Hepatocyte (in vitro differentiated cells): ENCODE data around the gene TBPL1. TPM values are rescaled to one million over a fixed set of nuclear protein-coding genes. Genes with fewer than 3 reads are reported as not detected.

Source experiments
- DNase-seq: peaks from one replicate; pipeline ENCODE4 v3.0.0-alpha.2; 2016; ENCODE audit warnings: low spot score
- H2AFZ ChIP-seq: fragments of 200-600 bp; sonication (generic); 2 replicates; pipeline ENCODE4 v1.6.0; 2016; ENCODE audit warnings: antibody characterized with exemption, mild to moderate bottlenecking
- H3K27ac ChIP-seq: fragments of 200-600 bp; sonication (generic); 2 replicates; pipeline ENCODE4 v1.5.1; 2016; ENCODE audit warnings: mild to moderate bottlenecking
- H3K27me3 ChIP-seq: fragments of 200-600 bp; sonication (generic); 2 replicates; pipeline ENCODE4 v1.6.1; 2016
- H3K36me3 ChIP-seq: fragments of 200-600 bp; sonication (generic); replicated peaks from 2 replicates; pipeline ENCODE4 v1.5.1; 2016; ENCODE audit warnings: low read depth; ENCODE audit not compliant: insufficient read depth
- H3K4me1 ChIP-seq: fragments of 200-600 bp; sonication (generic); 2 replicates; pipeline ENCODE4 v1.5.1; 2016; ENCODE audit warnings: mild to moderate bottlenecking, moderate library complexity; ENCODE audit not compliant: insufficient read depth
- H3K4me2 ChIP-seq: fragments of 200-600 bp; sonication (generic); 2 replicates; pipeline ENCODE4 v1.6.0; 2016
- H3K4me3 ChIP-seq: fragments of 200-600 bp; sonication (generic); 2 replicates; pipeline ENCODE4 v1.5.1; 2016; ENCODE audit warnings: mild to moderate bottlenecking
- H3K79me2 ChIP-seq: fragments of 200-600 bp; sonication (generic); 2 replicates; pipeline ENCODE4 v1.6.0; 2017; ENCODE audit warnings: mild to moderate bottlenecking
- H3K9me2 ChIP-seq: fragments of 200-600 bp; sonication (generic); replicated peaks from 2 replicates; pipeline ENCODE4 v1.6.0; 2017; ENCODE audit warnings: mild to moderate bottlenecking; ENCODE audit not compliant: insufficient read depth
- H3K9me3 ChIP-seq: fragments of 200-600 bp; sonication (generic); 2 replicates; pipeline ENCODE4 v1.5.1; 2016; ENCODE audit warnings: low read depth, mild to moderate bottlenecking
- H4K20me1 ChIP-seq: fragments of 200-600 bp; sonication (generic); 2 replicates; pipeline ENCODE4 v1.6.0; 2016; ENCODE audit warnings: mild to moderate bottlenecking; ENCODE audit not compliant: insufficient read depth, poor library complexity, severe bottlenecking
- CTCF ChIP-seq: fragments of 200-600 bp; sonication (generic); IDR thresholded peaks from 2 replicates; pipeline ENCODE4 v1.5.1; 2016; ENCODE audit warnings: antibody characterized with exemption, mild to moderate bottlenecking; ENCODE audit not compliant: poor library complexity
- EZH2 ChIP-seq: fragments of 200-600 bp; sonication (generic); IDR thresholded peaks from 2 replicates; pipeline ENCODE4 v1.6.1; 2016; ENCODE audit warnings: antibody characterized with exemption, mild to moderate bottlenecking, borderline replicate concordance
- EZH2phosphoT487 ChIP-seq: fragments of 200-600 bp; sonication (generic); IDR thresholded peaks from one replicate; pipeline ENCODE4 v1.6.1; 2018; ENCODE audit warnings: antibody characterized with exemption, mild to moderate bottlenecking, low read depth, moderate library complexity; ENCODE audit not compliant: unreplicated experiment, severe bottlenecking
- WGBS: methylation state at CpG from one replicate; pipeline ENCODE4 v1.1.6; 2016; ENCODE audit warnings: low lambda C conversion rate; ENCODE audit errors: missing lambda C conversion rate; 5-methylcytosine and 5-hydroxymethylcytosine counted together
- polyA plus RNA-seq: library from polyadenylated mRNA; unstranded; fragments of >200 nt; fragmentation: Nextera tagmentation; extraction: Ambion mirVana; gene quantifications from 2 replicates; pipeline ENCODE4 v1.2.1, GENCODE V29; 2016
- total RNA-seq: library from RNA; depleted of rRNA; stranded (reverse); fragments of >200 nt; gene quantifications from 2 replicates; pipeline ENCODE4 v1.2.3, GENCODE V29; 2014

Gene TBPL1
- total RNA-seq = 26.2 and 38.1 TPM in 2 replicates
- polyA plus RNA-seq = 36.8 and 38.8 TPM in 2 replicates

GRCh38 chr6:133952815-133953633, at the start of gene TBPL1:
TBPL1 (plus strand) TSS chr6:133953224; CDS start chr6:133980126, 26,902 bp downstream.
- Histone ChIP-seq H3K79me2 (peaks cover 49% of the 10 kb centered on the region), H3K27me3 (no peaks in the 10 kb centered on the region), H3K9me3 (no peaks in the 10 kb centered on the region), H2AFZ (peak within 1 kb of the TSS; percentile 86), H3K4me2 (peak within 1 kb of the TSS; percentile 94), H3K9me2 (no peaks in the 10 kb centered on the region), H3K36me3 (no peaks in the 10 kb centered on the region), H3K27ac (peak within 1 kb of the TSS; percentile 88), H4K20me1 (peaks cover 16% of the 10 kb centered on the region), H3K4me3 (peak within 1 kb of the TSS; percentile 72), H3K4me1 (no peaks in the 10 kb centered on the region)
- under 1% methylated on average over 47 of the region's 64 CpGs for WGBS
- DNase-seq = peak; percentile 96
- no peak for TF ChIP-seq EZH2

- Histone ChIP-seq H2AFZ (no peak overlapping the region), H3K9me2 (no peaks in the 10 kb centered on the region), H3K4me2 (no peak overlapping the region), H3K27ac (no peak overlapping the region), H3K4me1 (no peaks in the 10 kb centered on the region), H3K9me3 (no peaks in the 10 kb centered on the region), H3K79me2 (no peaks in the 10 kb centered on the region), H4K20me1 (no peaks in the 10 kb centered on the region), H3K27me3 (peaks cover 16% of the 10 kb centered on the region), H3K36me3 (no peaks in the 10 kb centered on the region), H3K4me3 (no peak overlapping the region)
- TF ChIP-seq EZH2 (no peak), EZH2phosphoT487 (no peak), CTCF (no peak)
- DNase-seq = no peak
- 94% methylated on average over 2 of the region's 2 CpGs for WGBS
Observed at GRCh38 chr6:133903855-133904254, 49.2 kb upstream of the TBPL1 start.

- Histone ChIP-seq H3K4me2 (no peak overlapping the region), H3K27ac (no peak overlapping the region), H3K36me3 (no peaks in the 10 kb centered on the region), H3K9me3 (no peaks in the 10 kb centered on the region), H3K4me3 (no peak overlapping the region), H3K27me3 (peaks cover 13% of the 10 kb centered on the region), H4K20me1 (no peaks in the 10 kb centered on the region), H3K9me2 (no peaks in the 10 kb centered on the region), H3K4me1 (no peaks in the 10 kb centered on the region), H3K79me2 (no peaks in the 10 kb centered on the region), H2AFZ (no peak overlapping the region)
- DNase-seq = no peak
- 59% methylated on average over 1 of the region's 1 CpG for WGBS
- TF ChIP-seq EZH2 (no peak), CTCF (no peak), EZH2phosphoT487 (no peak)
Observed at GRCh38 chr6:133906050-133906449, 47.0 kb upstream of the TBPL1 start.

- no peak overlapping the region for H3K27ac ChIP-seq
- H3K36me3 ChIP-seq = no peaks in the 10 kb centered on the region
- 19% methylated on average over 8 of the region's 8 CpGs for WGBS
- H3K27me3 ChIP-seq = no peaks in the 10 kb centered on the region
- no peaks in the 10 kb centered on the region for H3K9me2 ChIP-seq
- no peaks in the 10 kb centered on the region for H3K9me3 ChIP-seq
- H3K4me2 ChIP-seq = peak overlapping the region; percentile 61
- H4K20me1 ChIP-seq = no peaks in the 10 kb centered on the region
- no peaks in the 10 kb centered on the region for H3K4me1 ChIP-seq
- no peak overlapping the region for H2AFZ ChIP-seq
- DNase-seq = peak; percentile 93
- no peak overlapping the region for H3K4me3 ChIP-seq
- TF ChIP-seq CTCF (peak; percentile 98), EZH2 (no peak)
- no peaks in the 10 kb centered on the region for H3K79me2 ChIP-seq
Observed at GRCh38 chr6:133916650-133917151, 36.3 kb upstream of the TBPL1 start.
